D341Med (cell line): ENCODE data around the gene RSPRY1.

Experiments used
- DNase-seq: peaks from one replicate; pipeline ENCODE4 v3.0.0; 2012; ENCODE audit warnings: low spot score

The RSPRY1 gene

GRCh38 chr16:57224651-57225335 lies 38.7 kb downstream of the RSPRY1 start:
- no peak for DNase-seq

GRCh38 chr16:57225978-57226377 lies 39.8 kb downstream of the RSPRY1 start:
- no peak for DNase-seq

DNA sequence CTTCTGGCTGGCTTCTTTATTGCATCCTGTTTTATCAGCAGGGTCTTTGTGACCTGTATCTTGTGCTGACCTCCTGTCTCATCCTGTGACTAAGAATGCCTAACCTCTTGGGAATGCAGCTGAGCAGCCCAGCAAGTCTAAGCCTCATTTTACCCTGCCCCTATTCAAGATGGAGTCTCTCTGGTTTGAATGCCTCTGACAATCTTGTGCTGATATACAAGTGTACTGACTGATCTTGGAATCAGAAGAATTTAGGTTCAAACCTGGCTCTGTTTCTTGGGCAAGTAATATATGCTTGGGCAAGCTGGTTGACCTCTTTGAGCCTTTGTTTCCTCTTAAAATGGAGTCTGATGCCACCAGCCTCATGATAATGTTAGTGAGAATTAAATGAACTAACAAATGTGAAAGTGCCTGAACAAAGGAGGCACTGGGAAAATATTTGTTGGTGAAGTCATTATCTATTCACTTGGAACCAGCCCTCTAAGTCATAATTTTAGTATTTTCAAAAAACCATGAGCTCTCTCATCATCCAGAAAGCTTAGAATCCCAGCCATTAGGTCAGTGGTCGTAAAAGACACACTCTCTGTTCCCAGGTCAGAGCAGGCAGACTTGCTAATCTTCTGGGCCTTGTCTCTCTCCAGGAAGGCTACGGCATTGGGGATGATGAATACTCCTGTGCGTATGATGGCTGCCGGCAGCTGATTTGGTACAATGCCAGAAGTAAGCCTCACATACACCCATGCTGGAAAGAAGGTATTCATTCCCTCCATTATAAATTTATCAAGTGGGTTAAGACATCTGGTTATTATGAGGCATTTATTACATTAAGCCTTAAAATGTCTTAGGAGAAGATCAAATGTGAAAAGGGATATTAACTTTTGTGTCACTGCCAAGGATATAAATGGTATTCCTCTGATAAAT lies 40.8 kb downstream of the RSPRY1 start:
- DNase-seq, result no peak

- no peak for DNase-seq
These were observed 43.0 kb downstream of the RSPRY1 start for GRCh38 chr16:57229079-57229478.

DNA sequence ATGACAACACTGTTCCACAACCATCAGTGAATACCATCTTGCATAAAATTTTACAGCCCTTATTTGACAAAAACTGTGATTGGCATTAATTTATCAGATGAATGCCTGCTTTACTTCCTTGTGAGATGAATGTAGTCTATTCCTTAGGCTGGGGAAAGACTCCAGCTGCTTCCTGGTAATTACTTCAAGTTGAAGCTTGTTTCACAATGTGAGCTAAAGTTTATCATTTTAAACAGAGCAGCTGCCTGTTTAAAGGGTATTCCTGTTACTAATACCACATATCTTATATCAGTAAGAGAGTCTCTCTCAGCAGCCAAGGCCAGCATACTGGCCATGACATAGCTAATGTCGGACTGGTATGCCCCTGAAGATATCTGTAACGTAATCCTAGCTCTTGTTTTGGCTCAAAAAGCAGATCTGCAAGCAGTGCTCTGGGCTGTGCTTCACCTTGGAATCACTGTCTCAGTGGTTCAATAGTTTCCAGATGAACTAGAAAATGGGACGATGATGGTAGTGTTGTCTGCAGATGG lies 45.8 kb downstream of the RSPRY1 start:
- no peak for DNase-seq

DNA sequence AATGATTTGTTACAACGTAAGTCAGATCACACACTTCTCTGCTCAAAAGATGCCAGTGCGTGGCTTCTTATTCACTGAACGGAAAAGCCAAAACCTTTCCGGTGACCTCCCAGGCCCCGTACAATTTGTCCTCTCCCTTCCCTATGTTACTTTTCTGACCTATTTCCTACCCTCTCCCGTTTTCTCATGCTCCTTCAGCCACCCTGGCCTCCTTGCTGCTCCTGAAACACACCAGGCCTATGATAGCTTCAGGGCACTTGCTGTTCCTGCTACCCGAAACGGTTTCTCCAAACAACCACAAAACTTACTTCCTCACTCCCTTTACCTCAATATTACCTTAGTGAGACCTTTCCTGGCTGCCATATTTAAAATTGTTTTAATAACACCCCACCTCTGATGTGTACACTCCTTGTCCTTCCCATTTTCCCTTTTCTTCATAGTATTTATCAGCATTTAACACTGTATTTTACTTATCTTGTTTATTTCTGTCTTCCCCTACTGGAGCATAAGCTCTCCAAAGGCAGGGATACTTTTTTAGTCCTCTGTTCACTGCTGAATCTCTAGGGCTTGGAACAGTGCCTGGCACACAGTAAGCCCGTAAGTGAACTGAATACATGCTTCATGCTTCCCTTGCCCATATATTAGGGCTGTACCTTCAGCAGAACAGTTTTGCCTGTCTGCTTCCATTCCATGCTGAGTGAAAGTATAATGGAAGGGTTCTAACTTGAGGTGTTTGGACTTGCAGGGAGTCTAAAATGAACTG lies 48.0 kb downstream of the RSPRY1 start:
- no peak for DNase-seq

- no peak for DNase-seq
These were observed 48.6 kb downstream of the RSPRY1 start for GRCh38 chr16:57234707-57235092.

GRCh38 chr16:57235128-57236021 lies 49.2 kb downstream of the RSPRY1 start:
- DNase-seq, result no peak

DNA sequence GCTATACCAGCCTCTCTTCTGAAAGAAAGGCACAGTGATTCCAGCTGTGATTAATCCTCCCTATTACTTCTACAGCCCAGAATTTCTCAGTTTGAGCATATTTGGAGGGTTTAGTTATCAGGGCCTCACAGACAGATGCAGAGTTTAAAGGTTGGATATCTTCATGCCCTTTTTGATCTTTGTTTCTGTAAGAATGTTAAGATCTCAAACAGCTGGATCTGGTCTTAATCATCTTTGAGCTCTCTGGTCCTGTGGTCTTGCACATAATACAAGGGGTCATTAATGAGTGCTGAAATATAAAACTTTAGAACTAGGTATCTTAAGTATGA lies 49.9 kb downstream of the RSPRY1 start:
- DNase-seq, result no peak

GRCh38 chr16:57238682-57239081 lies 52.6 kb downstream of the RSPRY1 start:
- no peak for DNase-seq

DNA sequence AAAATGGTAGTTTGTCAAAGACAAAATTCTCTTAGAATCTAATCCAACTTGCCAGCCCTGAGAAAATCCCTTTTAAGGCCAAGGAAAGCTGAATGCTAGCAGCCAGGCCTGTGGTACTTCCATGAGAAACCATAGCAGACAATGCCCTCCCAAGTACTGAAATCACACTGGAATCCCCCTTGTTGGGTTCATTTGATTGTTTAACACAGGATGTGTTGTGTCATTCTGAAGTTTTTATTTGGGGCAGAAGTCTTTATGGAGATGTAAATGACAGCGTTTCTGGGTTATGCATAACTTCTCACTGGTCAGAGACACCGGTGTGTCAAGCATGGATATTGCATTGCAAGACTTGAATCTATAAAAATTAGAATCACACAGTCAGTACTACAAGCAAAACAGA lies 53.0 kb downstream of the RSPRY1 start:
- no peak for DNase-seq

DNA sequence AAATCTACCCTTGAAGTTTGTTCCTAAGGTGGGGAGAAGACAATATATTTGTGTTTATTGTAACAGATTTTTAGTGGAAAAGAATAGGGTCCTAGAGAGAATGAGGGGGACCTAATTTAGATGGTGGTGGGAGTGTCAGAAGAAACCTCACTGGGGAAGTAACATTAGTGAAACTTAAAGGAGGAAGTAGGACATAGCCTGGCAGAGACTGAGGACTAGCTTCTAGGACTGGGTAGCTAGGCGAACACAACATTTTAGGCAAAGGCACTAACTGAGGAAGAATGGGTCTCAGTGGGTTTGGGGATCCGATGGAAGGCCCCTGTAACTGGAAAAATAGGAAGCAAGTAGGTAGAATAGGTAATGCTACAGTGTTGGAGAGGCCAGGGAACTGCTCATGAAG lies 54.7 kb downstream of the RSPRY1 start:
- DNase-seq, result no peak

GRCh38 chr16:57242650-57243049 lies 56.5 kb downstream of the RSPRY1 start:
- DNase-seq, result no peak

DNA sequence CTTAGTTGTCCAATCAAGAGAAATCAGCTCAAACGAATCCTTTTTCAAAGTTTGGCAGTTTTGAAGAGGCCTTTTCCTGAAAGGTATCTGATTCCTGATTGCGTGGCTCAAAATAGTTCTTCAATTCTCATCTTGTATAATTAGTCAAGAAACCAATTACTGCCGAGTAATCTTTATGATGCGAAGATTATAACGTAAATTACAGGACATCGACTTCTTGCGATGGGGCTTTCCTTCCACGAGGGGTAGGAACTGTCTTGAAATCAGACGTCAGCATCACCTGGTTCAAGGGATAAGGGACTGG lies 58.3 kb downstream of the RSPRY1 start:
- no peak for DNase-seq

- DNase-seq, result peak; percentile 99
These were observed 58.8 kb downstream of the RSPRY1 start, which contains the start of gene ARL2BP for GRCh38 chr16:57244767-57245471. TSS of gene ARL2BP (plus strand) at chr16:57245259. CDS start at chr16:57245368, 109 bp downstream.

GRCh38 chr16:57245472-57246113 lies 59.5 kb downstream of the RSPRY1 start:
- DNase-seq, result peak; percentile 69

GRCh38 chr16:57251352-57251751 lies 65.2 kb downstream of the RSPRY1 start:
- DNase-seq, result no peak

GRCh38 chr16:57252148-57252721 lies 66.1 kb downstream of the RSPRY1 start:
- DNase-seq, result no peak

- DNase-seq, result no peak
These were observed 67.3 kb downstream of the RSPRY1 start for GRCh38 chr16:57253466-57253865.
